ENCODE results near the gene TAS2R3.

DNA sequence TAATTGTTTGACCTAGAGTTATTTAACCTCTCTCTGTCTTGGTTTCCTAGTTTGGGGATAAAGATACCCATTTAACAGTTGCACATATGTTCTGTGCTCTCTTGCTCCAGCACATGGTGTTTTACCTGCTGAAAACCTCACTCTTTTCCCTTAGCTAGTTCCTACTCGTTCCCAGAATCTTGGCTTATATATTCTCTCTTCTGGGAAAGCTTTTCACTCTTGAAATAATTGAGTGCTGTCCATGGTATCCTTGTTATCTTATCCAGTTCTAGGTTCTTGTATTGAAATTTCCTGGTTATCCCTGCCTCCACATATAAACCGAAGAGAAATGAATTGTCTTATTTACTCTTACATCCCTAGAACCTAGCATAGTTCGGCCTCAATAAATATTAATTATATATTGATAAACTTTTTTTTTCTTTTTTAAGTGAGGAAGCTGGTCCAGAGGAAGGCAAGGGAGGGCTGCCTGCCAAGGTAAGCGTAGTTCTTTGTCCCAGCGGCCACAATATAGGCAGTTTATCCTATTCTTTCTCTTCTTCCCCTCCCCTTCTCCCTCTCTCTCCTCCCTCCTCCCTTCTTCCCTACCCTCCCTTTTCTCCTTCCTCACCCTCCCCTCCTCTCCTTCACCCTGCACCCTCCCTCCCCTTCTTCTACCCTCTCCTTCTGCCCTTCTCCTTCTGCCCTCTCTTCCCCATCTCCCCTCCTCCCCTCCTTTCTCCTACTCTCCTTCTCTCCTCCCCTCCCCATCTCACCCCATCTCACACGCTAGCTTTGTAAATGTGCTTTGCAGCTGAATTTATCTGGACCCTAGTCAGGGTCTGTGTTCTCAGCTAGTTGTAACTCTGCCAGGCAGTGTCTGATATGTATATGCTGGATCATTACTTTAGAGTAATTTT, 47.9 kb upstream of the TAS2R3 start:
- TF ChIP-seq, protein P1, sequence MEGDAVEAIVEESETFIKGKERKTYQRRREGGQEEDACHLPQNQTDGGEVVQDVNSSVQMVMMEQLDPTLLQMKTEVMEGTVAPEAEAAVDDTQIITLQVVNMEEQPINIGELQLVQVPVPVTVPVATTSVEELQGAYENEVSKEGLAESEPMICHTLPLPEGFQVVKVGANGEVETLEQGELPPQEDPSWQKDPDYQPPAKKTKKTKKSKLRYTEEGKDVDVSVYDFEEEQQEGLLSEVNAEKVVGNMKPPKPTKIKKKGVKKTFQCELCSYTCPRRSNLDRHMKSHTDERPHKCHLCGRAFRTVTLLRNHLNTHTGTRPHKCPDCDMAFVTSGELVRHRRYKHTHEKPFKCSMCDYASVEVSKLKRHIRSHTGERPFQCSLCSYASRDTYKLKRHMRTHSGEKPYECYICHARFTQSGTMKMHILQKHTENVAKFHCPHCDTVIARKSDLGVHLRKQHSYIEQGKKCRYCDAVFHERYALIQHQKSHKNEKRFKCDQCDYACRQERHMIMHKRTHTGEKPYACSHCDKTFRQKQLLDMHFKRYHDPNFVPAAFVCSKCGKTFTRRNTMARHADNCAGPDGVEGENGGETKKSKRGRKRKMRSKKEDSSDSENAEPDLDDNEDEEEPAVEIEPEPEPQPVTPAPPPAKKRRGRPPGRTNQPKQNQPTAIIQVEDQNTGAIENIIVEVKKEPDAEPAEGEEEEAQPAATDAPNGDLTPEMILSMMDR (conservative IDR thresholded peaks at IDR 0.05), result no peak
- no peak for TF ChIP-seq ZFX (IDR thresholded peaks at IDR 0.05)

Measured in C4-2B (cell line).